ENCODE data around the gene ZSWIM6. TPM values are rescaled to one million over a fixed set of nuclear protein-coding genes. Genes with fewer than 3 reads are reported as not detected.

ZSWIM6 gene
- total and polyA plus RNA-seq, 4 donors: 5.9 to 21.6 (median 13.3) TPM

DNA sequence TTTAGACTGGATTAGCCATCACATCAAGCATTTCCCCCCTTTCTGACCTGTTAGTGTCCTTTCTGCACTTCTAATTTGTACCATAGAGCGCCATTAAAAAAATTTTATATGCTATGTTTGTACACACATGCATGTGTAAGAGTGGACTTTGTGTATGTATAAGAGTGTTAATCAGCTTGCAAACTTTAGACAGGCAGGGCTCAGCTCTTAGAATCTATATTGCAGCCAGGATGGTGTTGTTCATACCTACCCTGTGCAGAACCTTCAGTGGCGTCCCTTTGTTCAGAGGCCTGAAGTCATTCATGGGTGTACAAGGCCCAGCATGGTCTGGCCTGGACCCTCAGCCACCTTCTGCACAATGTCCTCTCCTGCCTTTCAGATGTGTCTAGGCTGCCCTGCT is 19.7 kb downstream of the ZSWIM6 start:
- ATAC-seq (ENCODE audit: insufficient read depth, low FRiP score) (no peak), DNase-seq (no peak)
- no peak overlapping the region for H3K27ac ChIP-seq (ENCODE audit: low read depth in 1 of 2, low read length in 1 of 2)
- H3K36me3 ChIP-seq (ENCODE audit: control insufficient read depth in 4 of 4, insufficient read depth in 4 of 4, low read length in 4 of 4): no peaks in the 10 kb centered on the region
- no peak overlapping the region for H3K9ac ChIP-seq (ENCODE audit: insufficient read depth in 1 of 2, low read length in 2 of 2)
- peaks cover 4 to 21% (median 7%) of the 10 kb centered on the region in 5 donors for H3K4me1 ChIP-seq (ENCODE audit: control insufficient read depth in 5 of 5, insufficient read depth in 5 of 5, low read length in 5 of 5)
- H3K9me3 ChIP-seq (ENCODE audit: control insufficient read depth in 4 of 4, insufficient read depth in 3 of 4, low read length in 3 of 4): no peaks in the 10 kb centered on the region
- no peak overlapping the region for H3K4me3 ChIP-seq
- WGBS, 2 donors: 99 to 100% methylated on average over 2 of the region's 2 CpGs
- H3K27me3 ChIP-seq (ENCODE audit: control insufficient read depth in 3 of 3, insufficient read depth in 3 of 3, low read length in 2 of 3): no peaks in the 10 kb centered on the region
- TF ChIP-seq, protein P1, sequence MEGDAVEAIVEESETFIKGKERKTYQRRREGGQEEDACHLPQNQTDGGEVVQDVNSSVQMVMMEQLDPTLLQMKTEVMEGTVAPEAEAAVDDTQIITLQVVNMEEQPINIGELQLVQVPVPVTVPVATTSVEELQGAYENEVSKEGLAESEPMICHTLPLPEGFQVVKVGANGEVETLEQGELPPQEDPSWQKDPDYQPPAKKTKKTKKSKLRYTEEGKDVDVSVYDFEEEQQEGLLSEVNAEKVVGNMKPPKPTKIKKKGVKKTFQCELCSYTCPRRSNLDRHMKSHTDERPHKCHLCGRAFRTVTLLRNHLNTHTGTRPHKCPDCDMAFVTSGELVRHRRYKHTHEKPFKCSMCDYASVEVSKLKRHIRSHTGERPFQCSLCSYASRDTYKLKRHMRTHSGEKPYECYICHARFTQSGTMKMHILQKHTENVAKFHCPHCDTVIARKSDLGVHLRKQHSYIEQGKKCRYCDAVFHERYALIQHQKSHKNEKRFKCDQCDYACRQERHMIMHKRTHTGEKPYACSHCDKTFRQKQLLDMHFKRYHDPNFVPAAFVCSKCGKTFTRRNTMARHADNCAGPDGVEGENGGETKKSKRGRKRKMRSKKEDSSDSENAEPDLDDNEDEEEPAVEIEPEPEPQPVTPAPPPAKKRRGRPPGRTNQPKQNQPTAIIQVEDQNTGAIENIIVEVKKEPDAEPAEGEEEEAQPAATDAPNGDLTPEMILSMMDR (IDR thresholded peaks at IDR 0.05; ENCODE audit: control extremely low read depth, extremely low read depth): no peak

DNA sequence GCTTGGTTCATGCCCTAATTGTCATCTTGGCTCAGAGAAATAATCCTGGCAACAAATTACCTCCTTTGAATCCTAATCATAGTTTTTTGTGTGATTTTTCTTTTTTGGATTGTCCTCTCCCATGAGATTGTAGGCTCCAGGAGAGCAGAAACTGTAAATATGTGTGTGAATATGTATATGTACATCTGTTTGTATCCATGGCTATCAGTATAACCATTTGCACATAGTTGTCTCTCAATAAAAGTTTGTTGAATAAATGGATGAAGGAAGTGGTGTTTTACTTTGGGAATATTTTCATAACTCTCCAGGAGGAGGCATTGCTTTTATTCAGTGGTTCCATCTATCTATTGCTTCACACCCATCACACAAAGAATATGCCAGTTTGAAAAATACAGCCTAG is 20.1 kb downstream of the ZSWIM6 start:
- Histone ChIP-seq H3K27ac (ENCODE audit: low read depth in 1 of 2, low read length in 1 of 2) (no peak overlapping the region), H3K27me3 (ENCODE audit: control insufficient read depth in 3 of 3, insufficient read depth in 3 of 3, low read length in 2 of 3) (no peaks in the 10 kb centered on the region), H3K9me3 (ENCODE audit: control insufficient read depth in 4 of 4, insufficient read depth in 3 of 4, low read length in 3 of 4) (no peaks in the 10 kb centered on the region), H3K9ac (ENCODE audit: insufficient read depth in 1 of 2, low read length in 2 of 2) (no peak overlapping the region), H3K4me1 (ENCODE audit: control insufficient read depth in 5 of 5, insufficient read depth in 5 of 5, low read length in 5 of 5) (peaks cover 1 to 21% (median 5%) of the 10 kb centered on the region in 5 donors), H3K4me3 (no peak overlapping the region), H3K36me3 (ENCODE audit: control insufficient read depth in 4 of 4, insufficient read depth in 4 of 4, low read length in 4 of 4) (no peaks in the 10 kb centered on the region)
- DNase-seq: no peak
- no peak for ATAC-seq (ENCODE audit: insufficient read depth, low FRiP score)
- TF ChIP-seq, protein P1 (IDR thresholded peaks at IDR 0.05; ENCODE audit: control extremely low read depth, extremely low read depth): no peak

DNA sequence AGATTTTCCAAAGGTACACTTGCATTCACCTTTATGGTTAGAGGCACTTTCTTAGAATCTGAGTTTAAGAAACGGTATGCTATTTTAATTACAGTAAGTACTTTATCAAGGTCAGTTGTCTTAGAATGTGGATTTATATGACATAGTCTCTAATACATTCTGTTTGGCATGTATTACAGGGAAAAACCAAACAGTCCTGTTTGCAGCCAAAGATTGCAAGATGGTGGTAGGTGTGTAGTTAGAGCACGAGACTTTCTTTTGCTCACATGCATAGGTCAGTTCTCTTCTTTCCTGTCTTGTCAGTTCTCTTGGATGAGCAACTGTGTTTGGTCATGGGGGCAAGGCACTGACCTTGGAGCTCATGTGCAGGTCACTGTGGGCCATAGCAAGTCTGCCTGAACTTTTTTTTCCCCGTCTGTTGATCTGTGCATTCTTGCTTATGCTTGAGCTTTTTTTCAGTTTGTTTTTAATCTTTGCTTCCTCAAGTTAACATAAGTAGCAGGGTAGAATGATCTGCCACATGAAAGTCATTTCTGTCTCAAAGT is 20.6 kb downstream of the ZSWIM6 start:
- H3K36me3 ChIP-seq (ENCODE audit: control insufficient read depth in 4 of 4, insufficient read depth in 4 of 4, low read length in 4 of 4): no peaks in the 10 kb centered on the region
- DNase-seq (no peak), ATAC-seq (ENCODE audit: insufficient read depth, low FRiP score) (no peak)
- TF ChIP-seq, protein P1 (IDR thresholded peaks at IDR 0.05; ENCODE audit: control extremely low read depth, extremely low read depth): no peak
- H3K27ac ChIP-seq (ENCODE audit: low read depth in 1 of 2, low read length in 1 of 2): no peak overlapping the region
- peaks cover 0 to 21% (median 5%) of the 10 kb centered on the region in 5 donors for H3K4me1 ChIP-seq (ENCODE audit: control insufficient read depth in 5 of 5, insufficient read depth in 5 of 5, low read length in 5 of 5)
- H3K4me3 ChIP-seq: no peak overlapping the region
- H3K9ac ChIP-seq (ENCODE audit: insufficient read depth in 1 of 2, low read length in 2 of 2): no peak overlapping the region
- H3K9me3 ChIP-seq (ENCODE audit: control insufficient read depth in 4 of 4, insufficient read depth in 3 of 4, low read length in 3 of 4): no peaks in the 10 kb centered on the region
- 74 to 81% methylated on average over 3 of the region's 3 CpGs for WGBS, 2 donors
- no peaks in the 10 kb centered on the region for H3K27me3 ChIP-seq (ENCODE audit: control insufficient read depth in 3 of 3, insufficient read depth in 3 of 3, low read length in 2 of 3)

DNA sequence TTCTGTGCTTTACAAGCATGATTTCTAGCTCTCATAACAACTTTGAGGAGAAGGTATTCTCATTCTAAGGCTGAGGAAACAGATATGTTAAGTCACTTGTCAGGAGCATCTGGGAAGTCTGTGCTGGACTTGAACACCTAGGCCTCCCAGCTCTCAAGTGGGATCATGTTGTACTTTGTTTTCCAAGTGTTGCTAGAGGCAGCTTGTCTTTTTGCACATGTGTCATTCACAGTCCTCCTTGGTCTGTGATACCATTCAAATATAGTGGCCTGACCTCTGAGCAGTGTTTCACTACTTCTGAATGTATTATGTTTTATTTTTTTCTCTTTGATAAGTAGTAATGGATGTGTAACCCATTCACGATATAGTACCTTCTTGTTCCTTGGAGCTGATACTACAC is 21.2 kb downstream of the ZSWIM6 start:
- TF ChIP-seq, protein P1 (IDR thresholded peaks at IDR 0.05; ENCODE audit: control extremely low read depth, extremely low read depth): no peak
- Histone ChIP-seq H3K36me3 (ENCODE audit: control insufficient read depth in 4 of 4, insufficient read depth in 4 of 4, low read length in 4 of 4) (no peaks in the 10 kb centered on the region), H3K4me3 (no peak overlapping the region), H3K27ac (ENCODE audit: low read depth in 1 of 2, low read length in 1 of 2) (no peak overlapping the region), H3K9ac (ENCODE audit: insufficient read depth in 1 of 2, low read length in 2 of 2) (no peak overlapping the region), H3K4me1 (ENCODE audit: control insufficient read depth in 5 of 5, insufficient read depth in 5 of 5, low read length in 5 of 5) (peaks cover 0 to 21% (median 5%) of the 10 kb centered on the region in 5 donors), H3K9me3 (ENCODE audit: control insufficient read depth in 4 of 4, insufficient read depth in 3 of 4, low read length in 3 of 4) (no peaks in the 10 kb centered on the region), H3K27me3 (ENCODE audit: control insufficient read depth in 3 of 3, insufficient read depth in 3 of 3, low read length in 2 of 3) (no peaks in the 10 kb centered on the region)
- ATAC-seq (ENCODE audit: insufficient read depth, low FRiP score) (no peak), DNase-seq (no peak)
- WGBS, 2 donors: 94 to 100% methylated on average over 1 of the region's 1 CpG

Data from lung (tissue), 12 donors.